ENCODE measurements around the gene ULK1. TPM values are rescaled to one million over a fixed set of nuclear protein-coding genes. Genes with fewer than 3 reads are reported as not detected.

The ULK1 gene
- total RNA-seq, 1 experiment from 2014 or later, result 15.7 TPM

DNA sequence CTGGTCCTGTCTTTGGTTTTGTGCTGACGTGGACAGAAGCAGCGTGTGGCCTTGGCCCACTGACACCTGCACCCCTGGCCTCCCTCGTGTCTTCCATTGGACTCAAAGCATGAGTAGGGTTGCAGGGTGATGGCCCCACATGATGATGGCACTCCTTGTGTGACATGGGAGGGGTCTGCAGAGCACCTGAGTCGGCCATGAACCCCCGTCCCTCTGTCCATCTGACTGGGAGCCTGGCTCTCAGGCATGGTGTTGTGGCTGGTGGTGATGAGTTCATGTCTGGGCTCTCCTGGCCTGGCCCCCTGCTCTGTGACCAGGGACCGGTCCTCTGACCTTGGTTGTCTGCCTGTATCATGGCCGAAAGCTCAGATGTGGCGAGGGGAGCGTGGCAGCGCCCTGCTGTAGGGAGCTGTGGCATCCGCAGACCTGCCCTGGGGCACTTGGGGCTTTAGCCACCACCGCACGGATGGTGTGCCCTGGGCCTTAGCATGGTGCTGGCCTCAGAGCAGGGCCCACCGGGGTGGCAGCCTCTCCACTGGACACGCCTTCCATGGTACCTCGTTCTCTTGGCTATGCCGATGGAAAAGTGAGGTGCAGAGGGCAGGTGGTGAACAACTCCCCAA, 16.7 kb downstream of the ULK1 start:
- peaks cover 25% of the 10 kb centered on the region for H3K4me1 ChIP-seq (ENCODE audit: insufficient read depth, low read length)
- BruUV-seq (replicated peaks), result no TSS peak
- TF ChIP-seq, protein P1, sequence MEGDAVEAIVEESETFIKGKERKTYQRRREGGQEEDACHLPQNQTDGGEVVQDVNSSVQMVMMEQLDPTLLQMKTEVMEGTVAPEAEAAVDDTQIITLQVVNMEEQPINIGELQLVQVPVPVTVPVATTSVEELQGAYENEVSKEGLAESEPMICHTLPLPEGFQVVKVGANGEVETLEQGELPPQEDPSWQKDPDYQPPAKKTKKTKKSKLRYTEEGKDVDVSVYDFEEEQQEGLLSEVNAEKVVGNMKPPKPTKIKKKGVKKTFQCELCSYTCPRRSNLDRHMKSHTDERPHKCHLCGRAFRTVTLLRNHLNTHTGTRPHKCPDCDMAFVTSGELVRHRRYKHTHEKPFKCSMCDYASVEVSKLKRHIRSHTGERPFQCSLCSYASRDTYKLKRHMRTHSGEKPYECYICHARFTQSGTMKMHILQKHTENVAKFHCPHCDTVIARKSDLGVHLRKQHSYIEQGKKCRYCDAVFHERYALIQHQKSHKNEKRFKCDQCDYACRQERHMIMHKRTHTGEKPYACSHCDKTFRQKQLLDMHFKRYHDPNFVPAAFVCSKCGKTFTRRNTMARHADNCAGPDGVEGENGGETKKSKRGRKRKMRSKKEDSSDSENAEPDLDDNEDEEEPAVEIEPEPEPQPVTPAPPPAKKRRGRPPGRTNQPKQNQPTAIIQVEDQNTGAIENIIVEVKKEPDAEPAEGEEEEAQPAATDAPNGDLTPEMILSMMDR (conservative IDR thresholded peaks at IDR 0.05; ENCODE audit: low read depth, low read length), result no peak
- TF ChIP-seq EZH2 (IDR thresholded peaks at IDR 0.05; ENCODE audit: low read length, unreplicated experiment), result no peak
- no peak for TF ChIP-seq EZH2phosphoT487 (IDR thresholded peaks at IDR 0.05; ENCODE audit: borderline replicate concordance, low read length)

DNA sequence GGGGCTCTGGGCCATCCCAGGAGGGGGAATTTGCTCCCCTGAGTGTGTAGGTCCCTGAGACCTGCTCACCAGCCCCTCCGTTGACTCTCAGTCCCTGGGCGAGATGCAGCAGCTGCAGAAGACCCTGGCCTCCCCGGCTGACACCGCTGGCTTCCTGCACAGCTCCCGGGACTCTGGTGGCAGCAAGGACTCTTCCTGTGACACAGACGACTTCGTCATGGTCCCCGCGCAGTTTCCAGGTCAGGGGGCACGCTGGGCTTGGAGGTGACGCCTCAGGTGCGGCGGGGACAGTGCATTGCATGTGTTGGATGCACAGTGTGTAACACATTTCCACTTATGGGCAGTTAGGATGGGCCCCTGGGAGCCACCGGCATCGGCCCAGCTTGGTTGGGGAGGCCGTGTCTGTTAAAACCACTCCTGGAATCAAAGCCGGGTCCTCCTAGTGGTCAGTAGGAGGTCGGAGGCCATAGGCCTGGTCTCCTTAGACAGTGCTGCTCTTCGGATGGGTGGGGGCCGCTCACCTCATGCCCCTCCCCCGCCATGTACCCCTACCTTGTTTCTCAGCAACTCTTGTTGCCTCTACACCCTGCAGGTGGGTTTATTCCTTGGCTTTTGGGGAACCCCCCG, 17.5 kb downstream of the ULK1 start:
- no TSS peak for BruUV-seq (replicated peaks)
- H3K4me2 ChIP-seq (ENCODE audit: low read length), result no peak overlapping the region

More for the DNA sequence above, 16.7 kb downstream of the ULK1 start:
- H3K9ac ChIP-seq (ENCODE audit: low read length), result no peak overlapping the region
- no peaks in the 10 kb centered on the region for H4K20me1 ChIP-seq (ENCODE audit: low read length)
- H3K4me3 ChIP-seq (ENCODE audit: low read length), result no peak overlapping the region
- no peaks in the 10 kb centered on the region for H3K9me3 ChIP-seq (ENCODE audit: low read length)
- no peaks in the 10 kb centered on the region for H3K9me2 ChIP-seq (replicated peaks; ENCODE audit: low read length)
- no peaks in the 10 kb centered on the region for H3F3A ChIP-seq (ENCODE audit: low read length, unreplicated experiment)
- POLR2A ChIA-PET (ENCODE audit: unreplicated experiment), result no interaction called here
- H3K36me3 ChIP-seq (ENCODE audit: low read depth, low read length), result peaks cover 36% of the 10 kb centered on the region
- no peak overlapping the region for H2AFZ ChIP-seq (ENCODE audit: low read length)
- H3K27ac ChIP-seq (ENCODE audit: low read length), result no peak overlapping the region
- CTCF ChIA-PET, result no interaction called here
- no peaks in the 10 kb centered on the region for H3K79me2 ChIP-seq (ENCODE audit: low read length)
- H3K4me2 ChIP-seq (ENCODE audit: low read length), result no peak overlapping the region
- DNase-seq (no peak), ATAC-seq (no peak)
- H3K27me3 ChIP-seq (ENCODE audit: low read length), result no peaks in the 10 kb centered on the region
- intact Hi-C loops (cut with micrococcal nuclease), result no loop called here

More for the DNA sequence above, 17.5 kb downstream of the ULK1 start:
- no peak overlapping the region for H3K9ac ChIP-seq (ENCODE audit: low read length)
- H3K9me3 ChIP-seq (ENCODE audit: low read length), result no peaks in the 10 kb centered on the region
- no peak for TF ChIP-seq EZH2 (IDR thresholded peaks at IDR 0.05; ENCODE audit: low read length, unreplicated experiment)
- TF ChIP-seq, protein P1 (conservative IDR thresholded peaks at IDR 0.05; ENCODE audit: low read depth, low read length), result peak; percentile 23; the same call in 1 of the 2 replicates
- no peak overlapping the region for H3K27ac ChIP-seq (ENCODE audit: low read length)
- ChIA-PET POLR2A (ENCODE audit: unreplicated experiment) (no interaction called here), CTCF (no interaction called here)
- ATAC-seq (peak; percentile 18), DNase-seq (no peak)
- H3K4me3 ChIP-seq (ENCODE audit: low read length), result no peak overlapping the region
- no peak overlapping the region for H2AFZ ChIP-seq (ENCODE audit: low read length)
- H4K20me1 ChIP-seq (ENCODE audit: low read length), result no peaks in the 10 kb centered on the region
- intact Hi-C loops (cut with micrococcal nuclease), result no loop called here
- no peaks in the 10 kb centered on the region for H3K9me2 ChIP-seq (replicated peaks; ENCODE audit: low read length)
- H3F3A ChIP-seq (ENCODE audit: low read length, unreplicated experiment), result no peaks in the 10 kb centered on the region
- H3K27me3 ChIP-seq (ENCODE audit: low read length), result no peaks in the 10 kb centered on the region
- H3K4me1 ChIP-seq (ENCODE audit: insufficient read depth, low read length), result peaks cover 25% of the 10 kb centered on the region
- H3K79me2 ChIP-seq (ENCODE audit: low read length), result no peaks in the 10 kb centered on the region
- H3K36me3 ChIP-seq (ENCODE audit: low read depth, low read length), result peaks cover 40% of the 10 kb centered on the region

Data from PC-3 (cell line).